T-cell (primary cell): ENCODE results near the gene FUT1. TPM values are rescaled to one million over a fixed set of nuclear protein-coding genes. Genes with fewer than 3 reads are reported as not detected.

Source experiments
- total RNA-seq, 35 experiments: library from RNA in 6 of 35; stranded (reverse) in 6 of 35; fragments of 120-200 nt in 1 of 35; gene quantifications; one replicate each; pipeline versions ENCODE4 v1.2.1 to v1.2.4 and lab custom pipeline; 2013 to 2026

The FUT1 gene
- total RNA-seq, 5 donors from 2014 or later (not counting 1 experiment from before 2014, with no cell fraction given) = 0.09 to 0.28 (median 0.15) TPM

Other genes starting within 250 kb of the FUT1 start
- gene LMTK3, start 240.8 kb downstream of the FUT1 start, total RNA-seq = 10 to 100 TPM; 17.5 to 28.2 (median 23.5) TPM
- not detected for gene SULT2B1, start 200.5 kb downstream of the FUT1 start, total RNA-seq
- gene SPACA4, start 145.9 kb downstream of the FUT1 start, total RNA-seq = not detected
- 1 to 10 TPM in 4 of 5 donors, not detected in 1; 2.3 to 3.0 (median 2.7) TPM for gene FAM83E, start 137.6 kb downstream of the FUT1 start, total RNA-seq
- 1,000 to 10,000 TPM; 2,370 to 2,784 (median 2,662) TPM for gene RPL18, start 133.5 kb downstream of the FUT1 start, total RNA-seq
- gene SPHK2, start 133.1 kb downstream of the FUT1 start, total RNA-seq = 10 to 100 TPM; 18.0 to 37.0 (median 31.8) TPM
- gene DBP, start 115.3 kb downstream of the FUT1 start, total RNA-seq = 10 to 100 TPM; 24.5 to 57.2 (median 56.0) TPM
- 10 to 100 TPM in 4 of 5 donors, 1 to 10 TPM in 1; 8.0 to 18.5 (median 11.0) TPM for gene CA11, start 106.5 kb downstream of the FUT1 start, total RNA-seq
- 1 to 10 TPM; 2.2 to 4.2 (median 3.5) TPM for gene NTN5, start 79.6 kb downstream of the FUT1 start, total RNA-seq
- under 1 TPM in 1 of 5 donors, not detected in 4; 0.16 TPM for gene FUT2, start 56.7 kb downstream of the FUT1 start, total RNA-seq
- 1 to 10 TPM in 4 of 5 donors, under 1 TPM in 1; 0.56 to 2.4 (median 1.6) TPM for gene MAMSTR, start 32.9 kb downstream of the FUT1 start, total RNA-seq
- under 1 TPM in 3 of 5 donors, not detected in 2; 0.23 to 0.65 (median 0.32) TPM for gene RASIP1, start 12.0 kb downstream of the FUT1 start, total RNA-seq
- gene IZUMO1, start 5.7 kb downstream of the FUT1 start, total RNA-seq = not detected
- not detected for gene FGF21, start 2.9 kb upstream of the FUT1 start, total RNA-seq
- gene BCAT2, start 58.4 kb upstream of the FUT1 start, total RNA-seq = 10 to 100 TPM; 21.5 to 40.6 (median 36.6) TPM
- gene HSD17B14, start 83.8 kb upstream of the FUT1 start, total RNA-seq = 1 to 10 TPM in 2 of 5 donors, under 1 TPM in 2, not detected in 1; 0.58 to 2.1 (median 1.1) TPM
- 10 to 100 TPM in 1 of 5 donors, 1 to 10 TPM in 4; 2.7 to 11.8 (median 5.2) TPM for gene PLEKHA4, start 116.0 kb upstream of the FUT1 start, total RNA-seq
- gene PPP1R15A, start 119.8 kb upstream of the FUT1 start, total RNA-seq = 100 to 1,000 TPM in 2 of 5 donors, 10 to 100 TPM in 3; 74.4 to 713 (median 93.6) TPM
- gene TULP2, start 146.1 kb upstream of the FUT1 start, total RNA-seq = under 1 TPM in 1 of 5 donors, not detected in 4; 0.26 TPM
- gene NUCB1, start 147.7 kb upstream of the FUT1 start, total RNA-seq = 100 to 1,000 TPM; 122 to 177 (median 165) TPM
- 1 to 10 TPM in 4 of 5 donors, under 1 TPM in 1; 0.93 to 1.7 (median 1.2) TPM for gene DHDH, start 181.1 kb upstream of the FUT1 start, total RNA-seq
- gene BAX, start 202.2 kb upstream of the FUT1 start, total RNA-seq = 100 to 1,000 TPM in 3 of 5 donors, 10 to 100 TPM in 2; 76.6 to 201 (median 183) TPM
- 1,000 to 10,000 TPM in 2 of 5 donors, 100 to 1,000 TPM in 3; 594 to 1,085 (median 906) TPM for gene FTL, start 212.7 kb upstream of the FUT1 start, total RNA-seq
- gene GYS1, start 240.7 kb upstream of the FUT1 start, total RNA-seq = 10 to 100 TPM; 28.1 to 58.9 (median 52.4) TPM
- gene RUVBL2, start 241.2 kb upstream of the FUT1 start, total RNA-seq = 10 to 100 TPM; 20.3 to 48.7 (median 41.4) TPM